HepG2 (cell line): ENCODE measurements around the gene UBE2B. TPM values are rescaled to one million over a fixed set of nuclear protein-coding genes. Genes with fewer than 3 reads are reported as not detected.

Source experiments
- ELF3 ChIP-seq: IDR thresholded peaks from 2 replicates; pipeline ENCODE4 v1.6.1; 2016; ENCODE audit warnings: missing genetic modification reagents, missing compliant biosample characterization
- FIP1L1 ChIP-seq: fragments of 200-400 bp; formaldehyde crosslinking; IDR thresholded peaks from 2 replicates; pipeline ENCODE4 v1.6.1; 2018; ENCODE audit warnings: low read depth, mild to moderate bottlenecking, low read length, moderate library complexity, borderline replicate concordance; ENCODE audit not compliant: insufficient read depth
- GATAD2A ChIP-seq: IDR thresholded peaks from 2 replicates; pipeline ENCODE4 v1.6.1; 2016
- HHEX ChIP-seq: IDR thresholded peaks from 2 replicates; pipeline ENCODE4 v1.6.1; 2016; ENCODE audit warnings: control low read depth
- HOXA3 ChIP-seq: sonication (generic); formaldehyde crosslinking; IDR thresholded peaks from 2 replicates; pipeline ENCODE4 v1.5.0; 2020; ENCODE audit warnings: missing genetic modification reagents
- HOXA7 ChIP-seq: sonication (generic); formaldehyde crosslinking; IDR thresholded peaks from 2 replicates; pipeline ENCODE4 v1.8.1; 2022; ENCODE audit warnings: mild to moderate bottlenecking, missing genetic modification reagents, moderate library complexity
- JDP2 ChIP-seq: sonication (generic); formaldehyde crosslinking; IDR thresholded peaks from 2 replicates; pipeline ENCODE4 v1.8.1; 2022; ENCODE audit warnings: missing genetic modification reagents, borderline replicate concordance
- KAT2B ChIP-seq: fragments of 150-350 bp; IDR thresholded peaks from 2 replicates; pipeline ENCODE4 v1.6.1; 2014; ENCODE audit warnings: low read depth, low read length, borderline replicate concordance
- MLLT10 ChIP-seq: sonication (generic); formaldehyde crosslinking; IDR thresholded peaks from 2 replicates; pipeline ENCODE4 v1.4.0; 2020; ENCODE audit warnings: missing genetic modification reagents
- NCOA2 ChIP-seq: sonication (generic); formaldehyde crosslinking; IDR thresholded peaks from 2 replicates; pipeline ENCODE4 v1.8.0; 2022; ENCODE audit warnings: inconsistent platforms
- PITX1 ChIP-seq: sonication (generic); formaldehyde crosslinking; IDR thresholded peaks from 2 replicates; pipeline ENCODE4 v1.5.1; 2020; ENCODE audit warnings: mild to moderate bottlenecking, missing genetic modification reagents
- SNAPC2 ChIP-seq: sonication (generic); formaldehyde crosslinking; IDR thresholded peaks from 2 replicates; pipeline ENCODE4 v1.8.1; 2022; ENCODE audit warnings: mild to moderate bottlenecking, missing genetic modification reagents
- TSC22D2 ChIP-seq: sonication (generic); formaldehyde crosslinking; IDR thresholded peaks from 2 replicates; pipeline ENCODE4 v1.5.1; 2020; ENCODE audit warnings: missing genetic modification reagents, mild to moderate bottlenecking, borderline replicate concordance
- ZNF318 ChIP-seq: sonication (generic); formaldehyde crosslinking; IDR thresholded peaks from 2 replicates; pipeline ENCODE4 v1.4.0; 2020; ENCODE audit warnings: mild to moderate bottlenecking, missing genetic modification reagents
- ZNF446 ChIP-seq: sonication (generic); formaldehyde crosslinking; IDR thresholded peaks from 2 replicates; pipeline ENCODE4 v1.5.0; 2020; ENCODE audit warnings: mild to moderate bottlenecking, missing genetic modification reagents
- ZNF598 ChIP-seq: sonication (generic); formaldehyde crosslinking; IDR thresholded peaks from 2 replicates; pipeline ENCODE4 v1.5.1; 2020; ENCODE audit warnings: mild to moderate bottlenecking, missing genetic modification reagents, borderline replicate concordance
- polyA plus RNA-seq, 8 experiments: library from polyadenylated mRNA; depleted of rRNA in 3 of 8; stranded (reverse) in 7 of 8; unstranded in 1 of 8; fragments of >200 nt; fragmentation: Illumina TruSeq in 4 of 8; extraction: Trizol in 4 of 8; gene quantifications; 2 replicates each; pipeline versions ENCODE4 v1.2.1 to v1.2.3, GENCODE V29; 2011 to 2016; ENCODE audit warnings: low read depth in 4 of 8, missing spikeins in 1 of 8, mixed read lengths in 1 of 8; ENCODE audit not compliant: insufficient read depth in 1 of 8
- total RNA-seq, 5 experiments: library from RNA; depleted of rRNA; stranded (reverse); fragments of >200 nt; fragmentation: Illumina TruSeq; extraction: Trizol; gene quantifications; 2 replicates each; pipeline ENCODE4 v1.2.3, GENCODE V29; 2016; ENCODE audit warnings: low read depth in 1 of 5
- TF ChIP-seq, protein P1 (sequence below): sonication (generic); formaldehyde crosslinking; IDR thresholded peaks from 2 replicates; pipeline ENCODE4 v1.4.0; 2020; ENCODE audit warnings: mild to moderate bottlenecking, missing genetic modification reagents

Gene UBE2B
- total and polyA plus RNA-seq, 2 of the 13 experiments (the other 11 are each of a cell fraction or from before 2014, with no cell fraction given), result 25.2 to 56.0 TPM

DNA sequence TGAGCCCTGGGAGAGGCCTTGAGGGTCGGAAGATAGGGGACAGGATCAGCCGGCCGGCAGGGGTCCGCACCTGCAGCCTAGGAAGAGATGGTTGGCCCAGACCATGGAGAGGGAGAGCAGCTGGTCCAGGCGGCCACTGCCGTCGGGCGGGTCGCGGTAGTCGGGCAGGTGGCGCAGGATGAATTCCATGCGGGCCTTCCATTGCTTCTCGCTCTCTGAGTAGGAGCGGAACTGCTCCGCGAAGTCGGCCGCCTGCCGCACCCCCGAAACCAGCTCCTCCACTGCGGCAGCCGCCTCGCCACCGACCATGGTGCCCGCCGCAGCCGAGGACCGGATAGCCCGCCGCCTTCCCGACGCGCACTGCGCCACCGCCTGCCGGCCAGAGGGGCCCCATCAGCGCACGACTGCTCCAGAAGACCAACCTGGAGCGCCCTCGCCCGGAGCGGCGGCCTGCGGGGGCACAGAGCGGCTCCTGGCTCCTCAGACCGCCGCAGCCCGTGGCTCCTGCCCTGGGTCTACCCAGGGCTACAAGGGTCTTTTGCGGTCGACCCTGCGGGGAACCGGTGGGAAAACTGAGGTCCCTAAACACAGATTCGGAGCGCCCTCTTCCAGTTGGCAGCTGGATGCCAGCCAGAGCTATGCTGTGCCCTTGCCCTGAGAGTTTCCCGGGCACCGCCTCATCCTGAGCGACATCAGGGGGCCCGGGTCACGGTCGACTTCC is 40.3 kb downstream of the UBE2B start, which contains the start of gene CDKN2AIPNL (continued):
- TF ChIP-seq, protein P1, sequence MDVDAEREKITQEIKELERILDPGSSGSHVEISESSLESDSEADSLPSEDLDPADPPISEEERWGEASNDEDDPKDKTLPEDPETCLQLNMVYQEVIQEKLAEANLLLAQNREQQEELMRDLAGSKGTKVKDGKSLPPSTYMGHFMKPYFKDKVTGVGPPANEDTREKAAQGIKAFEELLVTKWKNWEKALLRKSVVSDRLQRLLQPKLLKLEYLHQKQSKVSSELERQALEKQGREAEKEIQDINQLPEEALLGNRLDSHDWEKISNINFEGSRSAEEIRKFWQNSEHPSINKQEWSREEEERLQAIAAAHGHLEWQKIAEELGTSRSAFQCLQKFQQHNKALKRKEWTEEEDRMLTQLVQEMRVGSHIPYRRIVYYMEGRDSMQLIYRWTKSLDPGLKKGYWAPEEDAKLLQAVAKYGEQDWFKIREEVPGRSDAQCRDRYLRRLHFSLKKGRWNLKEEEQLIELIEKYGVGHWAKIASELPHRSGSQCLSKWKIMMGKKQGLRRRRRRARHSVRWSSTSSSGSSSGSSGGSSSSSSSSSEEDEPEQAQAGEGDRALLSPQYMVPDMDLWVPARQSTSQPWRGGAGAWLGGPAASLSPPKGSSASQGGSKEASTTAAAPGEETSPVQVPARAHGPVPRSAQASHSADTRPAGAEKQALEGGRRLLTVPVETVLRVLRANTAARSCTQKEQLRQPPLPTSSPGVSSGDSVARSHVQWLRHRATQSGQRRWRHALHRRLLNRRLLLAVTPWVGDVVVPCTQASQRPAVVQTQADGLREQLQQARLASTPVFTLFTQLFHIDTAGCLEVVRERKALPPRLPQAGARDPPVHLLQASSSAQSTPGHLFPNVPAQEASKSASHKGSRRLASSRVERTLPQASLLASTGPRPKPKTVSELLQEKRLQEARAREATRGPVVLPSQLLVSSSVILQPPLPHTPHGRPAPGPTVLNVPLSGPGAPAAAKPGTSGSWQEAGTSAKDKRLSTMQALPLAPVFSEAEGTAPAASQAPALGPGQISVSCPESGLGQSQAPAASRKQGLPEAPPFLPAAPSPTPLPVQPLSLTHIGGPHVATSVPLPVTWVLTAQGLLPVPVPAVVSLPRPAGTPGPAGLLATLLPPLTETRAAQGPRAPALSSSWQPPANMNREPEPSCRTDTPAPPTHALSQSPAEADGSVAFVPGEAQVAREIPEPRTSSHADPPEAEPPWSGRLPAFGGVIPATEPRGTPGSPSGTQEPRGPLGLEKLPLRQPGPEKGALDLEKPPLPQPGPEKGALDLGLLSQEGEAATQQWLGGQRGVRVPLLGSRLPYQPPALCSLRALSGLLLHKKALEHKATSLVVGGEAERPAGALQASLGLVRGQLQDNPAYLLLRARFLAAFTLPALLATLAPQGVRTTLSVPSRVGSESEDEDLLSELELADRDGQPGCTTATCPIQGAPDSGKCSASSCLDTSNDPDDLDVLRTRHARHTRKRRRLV (CRISPR knock-in tag), result no peak
- TF ChIP-seq MLLT10 (CRISPR knock-in tag), result no peak
- TF ChIP-seq HHEX (CRISPR knock-in tag), result no peak
- TF ChIP-seq PITX1, result peak; percentile 65
- TF ChIP-seq SNAPC2 (CRISPR knock-in tag), result peak; percentile 88
- TF ChIP-seq JDP2 (CRISPR knock-in tag), result no peak; the same call in 1 of the 2 replicates
- TF ChIP-seq HOXA7 (CRISPR knock-in tag), result no peak
- TF ChIP-seq HOXA3, result peak; percentile 95
- peak; percentile 74; the same call in 1 of the 2 replicates for TF ChIP-seq ZNF446
- peak; percentile 88; the same call in 1 of the 2 replicates for TF ChIP-seq TSC22D2 (CRISPR knock-in tag)
- peak; percentile 72; the same call in 1 of the 2 replicates for TF ChIP-seq NCOA2 (CRISPR knock-in tag)
- peak; percentile 65; the same call in 1 of the 2 replicates for TF ChIP-seq ZNF318 (CRISPR knock-in tag)
- TF ChIP-seq FIP1L1, result no peak
- peak; percentile 74 for TF ChIP-seq GATAD2A (CRISPR knock-in tag)
- peak; percentile 85; the same call in 1 of the 2 replicates for TF ChIP-seq ZNF598 (CRISPR knock-in tag)
- no peak for TF ChIP-seq KAT2B
- TF ChIP-seq ELF3 (CRISPR knock-in tag), result peak; percentile 87
